ENCODE results near the gene FGD6.

- TF ChIP-seq SP1 (IDR thresholded peaks at IDR 0.05) (no peak), ELF4 (IDR thresholded peaks at IDR 0.05) (no peak), TARDBP (IDR thresholded peaks at IDR 0.05) (no peak), SUZ12 (IDR thresholded peaks at IDR 0.05) (no peak), BHLHE40 (IDR thresholded peaks at IDR 0.05; ENCODE audit: borderline replicate concordance) (no peak)
Measured at GRCh38 chr12:95185072-95185471, 32.2 kb downstream of the FGD6 start.
